WTC11 (cell line): ENCODE measurements around the gene NCBP1. TPM values are rescaled to one million over a fixed set of nuclear protein-coding genes. Genes with fewer than 3 reads are reported as not detected.

Experiments used
- ATAC-seq: fragments of 200-7000 bp; cut with Tn5 transposase; 2 replicates; pipeline ENCODE4 v1.10.0; 2021; ENCODE audit warnings: mild to moderate bottlenecking, moderate library complexity
- CTCF ChIA-PET: fragments of 300-600 bp; sonication (Branson Sonifier 250); formaldehyde crosslinking; loops from one replicate; lab custom pipeline; 2021; ENCODE audit warnings: antibody characterized with exemption; lab: Charles Lee
- POLR2A ChIA-PET: fragments of 350-600 bp; sonication (Branson Sonifier 250); formaldehyde crosslinking; loops from one replicate; lab custom pipeline; 2021; ENCODE audit warnings: antibody characterized with exemption; lab: Charles Lee
- DNase-seq: peaks from one replicate; pipeline ENCODE4 v3.0.0; 2021; ENCODE audit warnings: low spot score
- H3K27ac Mint-ChIP-seq: 2 replicates; pipeline ENCODE4 v1.8.0; 2021; ENCODE audit warnings: mixed read lengths
- H3K27me3 Mint-ChIP-seq: 2 replicates; pipeline ENCODE4 v1.8.0; 2021; ENCODE audit warnings: low read depth, mild to moderate bottlenecking, moderate library complexity, mixed read lengths
- H3K36me3 Mint-ChIP-seq: 2 replicates; pipeline ENCODE4 v1.8.0; 2021; ENCODE audit warnings: mixed read lengths
- H3K4me1 Mint-ChIP-seq: 2 replicates; pipeline ENCODE4 v1.8.0; 2022; ENCODE audit warnings: mixed read lengths
- H3K4me3 Mint-ChIP-seq: 2 replicates; pipeline ENCODE4 v1.8.0; 2021; ENCODE audit warnings: mild to moderate bottlenecking, moderate library complexity, mixed read lengths
- H3K9me3 Mint-ChIP-seq: 2 replicates; pipeline ENCODE4 v1.8.0; 2021; ENCODE audit warnings: mixed read lengths
- AFF4 ChIP-seq: sonication (generic); formaldehyde crosslinking; IDR thresholded peaks from 2 replicates; pipeline ENCODE4 v1.8.1; 2023; ENCODE audit warnings: mild to moderate bottlenecking, missing genetic modification reagents, borderline replicate concordance
- ATF6 ChIP-seq: sonication (generic); formaldehyde crosslinking; IDR thresholded peaks from 2 replicates; pipeline ENCODE4 v1.8.1; 2023; ENCODE audit warnings: mild to moderate bottlenecking, missing genetic modification reagents
- CDX4 ChIP-seq: fragments of 250-450 bp; sonication (Bioruptor Pico); IDR thresholded peaks from 2 replicates; pipeline ENCODE4 v1.9.0; 2021; ENCODE audit warnings: moderate library complexity, mild to moderate bottlenecking, inconsistent platforms, borderline replicate concordance
- CREB1 ChIP-seq: sonication (generic); formaldehyde crosslinking; IDR thresholded peaks from 2 replicates; pipeline ENCODE4 v1.8.0; 2023; ENCODE audit warnings: mild to moderate bottlenecking, missing genetic modification reagents
- ERG ChIP-seq: fragments of 250-450 bp; sonication (Bioruptor Pico); IDR thresholded peaks from 2 replicates; pipeline ENCODE4 v1.8.0; 2021; ENCODE audit warnings: mild to moderate bottlenecking
- GTF2I ChIP-seq: fragments of 250-450 bp; sonication (Bioruptor Pico); conservative IDR thresholded peaks from 2 replicates; pipeline ENCODE4 v1.4.0; 2021; ENCODE audit warnings: mild to moderate bottlenecking
- HMGA2 ChIP-seq: fragments of 250-450 bp; sonication (Bioruptor Pico); IDR thresholded peaks from 2 replicates; pipeline ENCODE4 v1.4.0; 2021; ENCODE audit warnings: mild to moderate bottlenecking, moderate library complexity
- HMGXB4 ChIP-seq: sonication (generic); formaldehyde crosslinking; IDR thresholded peaks from 2 replicates; pipeline ENCODE4 v1.8.1; 2023; ENCODE audit warnings: mild to moderate bottlenecking, moderate library complexity, missing genetic modification reagents
- KAT7 ChIP-seq: sonication (generic); formaldehyde crosslinking; IDR thresholded peaks from 2 replicates; pipeline ENCODE4 v1.8.1; 2023; ENCODE audit warnings: missing genetic modification reagents, mild to moderate bottlenecking, borderline replicate concordance
- NFATC4 ChIP-seq: fragments of 250-450 bp; sonication (Bioruptor Pico); IDR thresholded peaks from 2 replicates; pipeline ENCODE4 v1.9.0; 2021; ENCODE audit warnings: mild to moderate bottlenecking
- NFE2L1 ChIP-seq: sonication (generic); formaldehyde crosslinking; IDR thresholded peaks from 2 replicates; pipeline ENCODE4 v1.8.1; 2023; ENCODE audit warnings: missing genetic modification reagents
- NR1H2 ChIP-seq: sonication (generic); formaldehyde crosslinking; IDR thresholded peaks from 2 replicates; pipeline ENCODE4 v1.9.0; 2021; ENCODE audit warnings: mild to moderate bottlenecking, moderate library complexity, missing genetic modification reagents
- NR3C1 ChIP-seq: sonication (generic); formaldehyde crosslinking; conservative IDR thresholded peaks from 2 replicates; pipeline ENCODE4 v1.8.1; 2023; ENCODE audit warnings: low read depth, mild to moderate bottlenecking, missing genetic modification reagents
- RORB ChIP-seq: fragments of 250-450 bp; sonication (Bioruptor Pico); IDR thresholded peaks from 2 replicates; pipeline ENCODE4 v1.9.0; 2021; ENCODE audit warnings: mild to moderate bottlenecking
- TEAD4 ChIP-seq: sonication (generic); formaldehyde crosslinking; IDR thresholded peaks from 2 replicates; pipeline ENCODE4 v1.8.0; 2022; ENCODE audit warnings: mild to moderate bottlenecking, missing genetic modification reagents
- ZNF138 ChIP-seq: sonication (generic); formaldehyde crosslinking; conservative IDR thresholded peaks from 2 replicates; pipeline ENCODE4 v1.8.1; 2022; ENCODE audit warnings: mild to moderate bottlenecking, moderate library complexity, missing genetic modification reagents
- ZNF232 ChIP-seq: sonication (generic); formaldehyde crosslinking; IDR thresholded peaks from 2 replicates; pipeline ENCODE4 v1.8.0; 2022; ENCODE audit warnings: mild to moderate bottlenecking, missing genetic modification reagents
- ZNF263 ChIP-seq: sonication (generic); formaldehyde crosslinking; IDR thresholded peaks from 2 replicates; pipeline ENCODE4 v1.8.1; 2022; ENCODE audit warnings: low read depth, mild to moderate bottlenecking, moderate library complexity, missing genetic modification reagents
- ZNF281 ChIP-seq: sonication (generic); formaldehyde crosslinking; IDR thresholded peaks from 2 replicates; pipeline ENCODE4 v1.8.0; 2023; ENCODE audit warnings: mild to moderate bottlenecking, missing genetic modification reagents
- ZNF396 ChIP-seq: fragments of 250-450 bp; sonication (Bioruptor Pico); IDR thresholded peaks from 2 replicates; pipeline ENCODE4 v1.8.0; 2021; ENCODE audit warnings: mild to moderate bottlenecking, moderate library complexity, borderline replicate concordance
- ZNF425 ChIP-seq: fragments of 250-450 bp; sonication (Bioruptor Pico); conservative IDR thresholded peaks from 2 replicates; pipeline ENCODE4 v1.9.0; 2021; ENCODE audit warnings: mild to moderate bottlenecking
- ZNF671 ChIP-seq: fragments of 250-450 bp; sonication (Bioruptor Pico); IDR thresholded peaks from 2 replicates; pipeline ENCODE4 v1.8.0; 2021; ENCODE audit warnings: mild to moderate bottlenecking
- total RNA-seq: library from RNA; stranded (reverse); gene quantifications from 3 replicates; pipeline ENCODE4 v1.2.3, GENCODE V29; 2021

The NCBP1 gene
- total RNA-seq, 1 experiment from 2014 or later: 61.1 TPM

- H3K9me3 Mint-ChIP-seq: no peaks in the 10 kb centered on the region
- H3K4me3 Mint-ChIP-seq: no peak overlapping the region
- CTCF ChIA-PET: no interaction called here
- no peak for TF ChIP-seq CREB1
- no peak for TF ChIP-seq GTF2I (CRISPR knock-in tag)
- TF ChIP-seq CDX4 (CRISPR knock-in tag): no peak
- no peak for TF ChIP-seq AFF4 (CRISPR knock-in tag)
- no peak for TF ChIP-seq HMGA2
- TF ChIP-seq ATF6: no peak
- no peak for TF ChIP-seq ZNF281
- no peak for TF ChIP-seq ZNF263 (CRISPR knock-in tag)
- TF ChIP-seq RORB (CRISPR knock-in tag): no peak
- no peak for TF ChIP-seq NFE2L1
- TF ChIP-seq NR3C1 (CRISPR knock-in tag): no peak
- no peak for TF ChIP-seq TEAD4 (CRISPR knock-in tag)
- TF ChIP-seq NFATC4 (CRISPR knock-in tag): no peak
- H3K27ac Mint-ChIP-seq: no peak overlapping the region
- H3K36me3 Mint-ChIP-seq: peaks cover 39% of the 10 kb centered on the region
- POLR2A ChIA-PET: no interaction called here
- ATAC-seq (no peak), DNase-seq (no peak)
- H3K4me1 Mint-ChIP-seq: no peaks in the 10 kb centered on the region
- H3K27me3 Mint-ChIP-seq: no peaks in the 10 kb centered on the region
Observed at GRCh38 chr9:97675655-97676054, 42.0 kb downstream of the NCBP1 start.

- Mint-ChIP-seq H3K4me3 (no peak overlapping the region), H3K27me3 (no peaks in the 10 kb centered on the region), H3K27ac (no peak overlapping the region), H3K9me3 (no peaks in the 10 kb centered on the region), H3K4me1 (no peaks in the 10 kb centered on the region), H3K36me3 (peaks cover 2% of the 10 kb centered on the region; the same call in 1 of the 2 replicates)
- DNase-seq (no peak), ATAC-seq (no peak)
- ChIA-PET POLR2A (no interaction called here), CTCF (no interaction called here)
- TF ChIP-seq KAT7 (no peak), ZNF671 (CRISPR knock-in tag) (no peak), CDX4 (CRISPR knock-in tag) (no peak), NR1H2 (CRISPR knock-in tag) (no peak), ZNF232 (no peak), ERG (CRISPR knock-in tag) (no peak), ZNF425 (no peak), ZNF138 (CRISPR knock-in tag) (no peak), HMGXB4 (CRISPR knock-in tag) (no peak), ZNF396 (CRISPR knock-in tag) (no peak)
Observed at GRCh38 chr9:97682242-97682641, 48.6 kb downstream of the NCBP1 start.
